ENCODE measurements around the gene ANXA10.
"Not testable (repeated sequence)": the region's sequence is repeated elsewhere in the genome, so short reads cannot be mapped to it uniquely, and the experiment has no call there.

Gene ANXA10
- long read RNA-seq, donor 1 = 0 reads
- long read RNA-seq, donor 2 = 0 reads
- long read RNA-seq, donor 3 = 0 reads
- long read RNA-seq, donor 4 = 0 reads
- long read RNA-seq, donor 5 = 0 reads
- long read RNA-seq, donor 6 = 0 reads
- long read RNA-seq, donor 7 = 0 reads
- long read RNA-seq, donor 8 = 0 reads

DNA sequence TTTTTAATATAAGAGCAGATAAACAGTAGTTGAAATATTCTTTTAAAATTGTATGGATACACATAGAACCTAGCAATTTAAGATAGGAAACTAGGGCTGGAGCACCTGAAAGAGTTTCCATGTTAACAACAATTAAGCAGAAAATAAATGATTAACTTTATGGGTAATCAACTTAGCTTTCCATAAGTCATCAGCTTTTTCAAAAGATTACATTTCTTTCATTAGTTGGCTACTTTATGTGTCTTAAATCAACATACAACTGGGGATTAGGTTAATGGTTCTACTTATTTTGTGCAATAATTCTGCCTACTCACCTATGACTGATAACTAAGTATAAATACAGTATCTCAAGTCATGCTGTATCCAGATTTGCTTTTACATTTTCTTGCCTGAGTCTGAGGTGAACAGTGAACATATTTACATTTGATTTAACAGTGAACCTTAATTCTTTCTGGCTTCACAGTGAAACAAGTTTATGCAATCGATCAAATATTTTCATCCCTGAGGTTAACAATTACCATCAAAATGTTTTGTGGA lies at the start of gene ANXA10:
Gene ANXA10 (plus strand): TSS at position 362 of the 537 bp plus-strand sequence. CDS start 164 bp downstream, at position 526.
- DNase-seq = no peak

DNA sequence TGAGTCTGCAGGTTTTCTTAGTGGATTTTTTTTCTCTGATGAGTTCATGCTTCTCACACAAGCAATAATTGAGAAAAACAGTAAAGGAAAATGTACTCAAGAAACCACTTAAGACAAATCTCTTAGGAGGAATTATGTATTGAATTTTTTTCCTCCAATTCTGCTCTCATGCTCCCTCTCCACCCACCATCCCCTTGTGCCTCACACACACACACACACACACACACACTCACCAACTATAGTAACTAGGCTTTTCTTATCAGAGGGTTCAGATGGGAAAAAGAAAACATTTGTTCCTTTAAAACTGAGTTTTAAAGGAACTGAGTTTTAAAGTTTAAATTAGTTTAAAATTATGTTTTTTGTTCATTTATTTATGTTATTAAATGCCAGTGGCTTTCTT lies 47.0 kb upstream of the ANXA10 start:
- no peak for DNase-seq

- DNase-seq = no peak
Measured at GRCh38 chr4:168050002-168050401, 42.3 kb upstream of the ANXA10 start.

DNA sequence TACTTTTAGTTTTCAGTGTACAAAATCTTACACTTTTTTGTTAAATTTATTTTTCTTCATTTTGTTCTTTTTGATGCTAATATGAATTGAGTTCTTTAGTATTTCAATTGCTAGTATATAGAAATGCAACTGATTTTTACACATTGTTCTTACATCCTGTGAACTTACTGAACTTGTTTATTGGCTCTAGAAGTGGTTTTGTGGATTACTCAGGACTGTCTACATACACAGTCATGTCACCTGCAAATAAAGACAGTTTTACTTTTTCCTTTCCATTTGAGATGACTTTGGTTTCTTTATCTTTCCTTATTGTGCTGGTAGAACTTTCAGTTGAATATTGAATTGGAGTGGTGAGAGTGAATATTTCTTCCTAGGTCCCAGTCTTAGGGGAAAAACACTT lies 40.8 kb upstream of the ANXA10 start:
- DNase-seq = no peak

GRCh38 chr4:168057412-168057811 lies 34.9 kb upstream of the ANXA10 start:
- DNase-seq = no peak

GRCh38 chr4:168059251-168059650 lies 33.1 kb upstream of the ANXA10 start:
- DNase-seq = no peak

DNA sequence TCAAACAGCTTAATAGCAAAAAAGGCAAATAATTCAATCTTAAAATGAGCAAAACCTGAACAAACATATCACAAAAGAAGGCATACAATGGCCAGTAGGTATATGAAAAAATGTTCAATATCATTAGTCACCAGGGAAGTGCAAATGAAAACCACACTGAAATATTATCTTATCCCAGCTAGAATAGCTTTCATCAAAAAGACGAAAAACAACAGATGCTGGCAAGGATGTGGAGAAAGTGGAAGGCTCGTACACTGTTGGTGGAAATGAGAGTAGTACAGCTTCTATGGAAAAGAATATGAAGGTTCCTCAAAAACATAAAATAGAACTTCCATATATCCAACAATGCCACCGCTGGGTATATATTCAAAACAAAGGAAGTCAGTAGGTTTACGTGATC lies 29.3 kb upstream of the ANXA10 start:
- DNase-seq = no peak

DNA sequence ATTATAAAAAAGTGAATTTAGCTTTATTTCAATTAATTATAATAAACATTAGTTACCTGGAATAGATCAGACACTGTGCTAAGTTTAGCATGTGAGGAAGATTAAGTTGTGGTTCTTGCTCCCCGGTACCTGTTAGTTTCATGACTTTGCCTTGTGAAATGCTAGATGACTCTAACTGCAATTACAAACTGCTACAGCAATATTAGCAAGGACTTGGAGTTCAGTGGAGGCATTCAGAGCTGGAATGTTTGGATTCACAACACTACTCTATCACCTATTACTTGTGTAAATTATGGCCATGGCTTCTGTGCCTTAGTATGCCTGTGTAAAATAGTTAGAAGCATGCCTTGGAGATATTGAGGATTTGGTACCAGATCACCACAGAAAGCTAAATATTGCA lies 21.4 kb upstream of the ANXA10 start:
- no peak for DNase-seq

DNA sequence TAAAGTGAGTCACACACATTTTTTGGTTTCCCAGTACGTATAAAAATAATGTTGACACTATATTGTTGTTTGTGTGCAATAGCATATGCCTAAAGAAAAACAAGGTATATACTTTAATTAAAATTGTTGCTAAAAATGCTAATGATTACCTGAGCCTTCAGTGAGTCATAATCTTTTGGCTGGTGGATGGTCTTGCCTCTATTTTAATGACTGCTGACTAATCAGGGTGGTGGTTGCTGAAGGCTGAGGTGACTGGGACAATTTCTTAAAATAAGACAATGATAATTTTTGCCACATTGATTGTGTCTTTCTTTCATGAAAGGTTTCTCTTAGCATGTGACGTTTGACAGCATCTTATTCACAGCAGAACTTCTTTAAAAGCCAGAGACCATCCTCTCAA lies 21.0 kb upstream of the ANXA10 start:
- DNase-seq = no peak

DNA sequence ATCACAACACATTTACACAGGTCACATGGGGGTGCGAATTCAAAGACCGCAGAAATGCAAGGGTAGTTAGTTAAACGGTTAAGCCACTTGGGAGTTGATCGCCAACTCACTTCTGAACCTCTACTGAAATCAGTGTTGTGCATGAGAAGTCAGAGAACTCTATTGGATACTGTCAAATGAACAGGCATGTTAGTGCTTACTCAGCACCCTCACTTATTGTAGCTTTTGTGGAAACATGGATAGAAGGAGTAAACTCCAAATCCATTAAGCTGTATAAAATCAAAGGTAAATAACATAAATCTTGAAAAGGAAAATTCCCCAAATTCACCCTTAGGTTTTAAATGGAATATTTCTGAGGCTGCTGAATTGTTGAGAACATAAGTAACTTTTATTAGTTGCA lies 17.5 kb upstream of the ANXA10 start:
- DNase-seq = no peak

DNA sequence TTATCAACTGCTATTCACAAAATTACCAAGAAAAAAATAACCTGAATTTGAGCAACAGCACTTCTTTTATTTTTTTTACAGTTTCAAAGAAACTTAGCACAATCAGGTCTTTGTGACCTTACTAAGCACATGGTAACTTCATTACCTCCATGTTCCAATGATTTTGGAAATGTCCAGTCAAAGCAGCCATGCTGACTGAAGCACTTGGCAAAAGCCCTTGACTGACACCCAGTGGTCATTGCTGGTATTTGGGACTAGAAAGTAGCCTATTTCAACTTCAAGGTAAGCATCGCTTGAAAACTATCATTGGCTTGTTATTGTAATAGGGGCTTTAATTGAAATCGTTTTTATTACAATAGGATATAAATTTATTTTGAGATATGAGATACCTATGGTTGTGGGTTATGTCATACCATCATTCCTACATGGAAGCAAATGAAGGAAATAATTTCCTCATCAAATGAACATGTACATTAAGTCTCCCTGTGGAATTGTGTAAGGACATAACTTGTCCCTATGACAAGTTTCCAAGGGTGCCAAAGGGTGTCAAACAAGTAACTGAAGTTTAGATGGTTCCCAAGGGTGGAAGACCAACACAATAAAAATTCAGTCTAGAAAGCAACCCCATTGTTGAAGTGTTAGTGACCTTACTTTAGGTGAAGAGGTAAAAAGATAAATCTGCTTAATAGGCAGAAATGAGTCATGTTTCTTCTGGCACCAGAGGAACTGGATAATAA lies 15.2 kb upstream of the ANXA10 start:
- DNase-seq = peak; percentile 13

- DNase-seq = no peak
Measured at GRCh38 chr4:168077726-168078239, 14.6 kb upstream of the ANXA10 start.

DNA sequence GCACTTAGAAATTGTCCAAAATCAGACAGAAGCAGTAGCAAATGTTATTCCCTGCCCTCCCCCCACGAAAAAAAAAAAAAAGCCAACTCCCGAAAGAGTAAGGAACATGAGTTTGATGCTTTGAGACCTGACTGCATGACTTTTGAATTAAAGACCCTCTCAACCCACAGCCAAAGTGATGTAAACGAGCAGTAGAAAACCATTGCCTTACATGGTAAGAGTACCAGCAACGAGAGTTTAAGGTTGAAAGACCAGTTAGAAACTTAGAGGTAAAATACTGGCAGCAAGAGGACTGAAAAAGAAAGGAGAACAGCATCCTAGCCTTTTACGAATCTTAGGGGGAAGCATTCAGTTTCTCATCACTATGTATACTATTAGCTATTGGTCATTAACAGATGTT lies 10.0 kb upstream of the ANXA10 start:
- DNase-seq = no peak

DNA sequence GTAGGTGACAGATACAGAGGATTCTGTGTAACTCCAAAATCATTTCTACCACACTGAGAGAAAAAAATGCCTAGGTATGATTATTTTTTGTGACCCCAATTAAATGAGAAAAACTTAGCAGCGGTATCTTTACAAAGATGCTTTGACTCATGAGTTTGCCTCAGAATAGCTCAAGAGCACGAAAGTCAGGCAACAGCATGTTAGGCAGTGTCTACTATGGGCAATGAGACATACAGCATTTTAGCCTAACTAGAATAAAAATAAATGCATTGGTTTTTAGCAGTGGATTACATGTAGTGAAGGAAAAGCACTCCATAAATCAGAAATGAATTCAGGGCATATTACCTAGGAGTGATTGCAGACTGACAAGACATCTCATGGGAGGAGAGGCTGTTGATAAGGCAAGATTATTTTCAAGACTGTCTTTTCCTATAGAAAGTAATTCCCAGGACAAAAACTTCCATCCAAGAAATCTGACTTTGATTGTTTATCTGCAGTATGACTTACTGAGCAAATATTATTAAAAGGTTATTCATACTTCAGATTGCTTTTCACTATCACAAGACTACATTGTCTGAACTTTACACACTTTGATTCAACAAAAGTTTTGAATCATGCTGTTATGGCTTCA lies 3.6 kb downstream of the ANXA10 start:
- DNase-seq = no peak

DNA sequence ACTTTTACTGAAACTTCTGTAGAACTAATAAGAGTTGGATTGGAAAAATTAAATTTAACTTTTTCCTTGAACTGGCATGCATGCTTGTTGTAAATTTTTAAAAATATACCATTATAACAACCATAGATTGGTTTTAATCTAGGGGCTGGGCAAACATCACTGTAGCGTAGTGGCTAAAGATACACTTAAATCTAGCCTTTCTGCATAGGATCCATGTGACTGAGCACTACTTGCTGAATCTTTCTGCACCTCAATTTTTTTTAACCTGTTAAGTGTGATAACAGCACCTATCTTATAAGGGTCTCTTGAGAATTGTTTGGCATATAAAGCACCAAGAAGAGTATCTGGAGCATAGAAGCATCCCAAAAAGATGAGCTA lies 4.1 kb downstream of the ANXA10 start:
- DNase-seq = no peak

DNA sequence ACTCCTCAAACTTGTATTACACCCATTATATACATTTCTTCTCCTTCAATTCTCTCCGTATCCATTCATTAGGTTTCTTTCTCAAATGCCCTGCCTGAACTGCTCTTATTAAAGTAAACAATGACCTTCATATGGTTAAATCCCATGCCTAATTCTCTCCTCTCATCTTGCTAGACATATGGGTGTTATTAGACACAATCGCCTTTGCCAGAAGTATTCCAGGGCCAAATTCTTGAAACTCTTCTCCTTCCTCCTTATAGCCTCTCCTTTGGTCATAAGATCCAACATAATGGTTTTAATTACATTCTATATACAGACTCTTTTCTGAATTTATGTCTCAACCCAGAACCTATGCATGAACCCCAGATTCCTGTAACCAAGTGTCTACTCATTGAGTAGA lies 4.8 kb downstream of the ANXA10 start:
- DNase-seq = no peak

DNA sequence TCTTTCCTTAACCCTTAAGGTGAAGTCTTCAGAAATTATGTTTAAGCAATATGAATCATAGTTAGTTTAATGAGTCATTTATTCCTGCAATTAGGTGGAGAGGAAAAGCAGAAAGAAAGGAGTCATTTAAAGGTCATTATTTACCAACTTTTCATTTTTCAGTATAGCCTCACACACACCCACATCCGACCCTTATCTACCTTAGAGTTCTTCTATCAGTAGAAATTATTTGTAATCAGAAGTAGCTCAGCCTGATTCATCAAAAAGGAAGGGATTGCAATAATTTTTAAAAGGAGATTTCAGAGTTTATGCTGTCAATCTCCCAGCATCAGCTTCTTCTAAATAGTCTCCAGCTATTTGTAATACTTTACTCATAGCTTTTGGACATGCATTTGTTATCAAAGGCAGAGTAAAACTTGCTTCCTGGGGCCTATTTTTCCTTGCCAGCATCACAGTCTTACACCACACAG lies 5.9 kb downstream of the ANXA10 start:
- DNase-seq = no peak

DNA sequence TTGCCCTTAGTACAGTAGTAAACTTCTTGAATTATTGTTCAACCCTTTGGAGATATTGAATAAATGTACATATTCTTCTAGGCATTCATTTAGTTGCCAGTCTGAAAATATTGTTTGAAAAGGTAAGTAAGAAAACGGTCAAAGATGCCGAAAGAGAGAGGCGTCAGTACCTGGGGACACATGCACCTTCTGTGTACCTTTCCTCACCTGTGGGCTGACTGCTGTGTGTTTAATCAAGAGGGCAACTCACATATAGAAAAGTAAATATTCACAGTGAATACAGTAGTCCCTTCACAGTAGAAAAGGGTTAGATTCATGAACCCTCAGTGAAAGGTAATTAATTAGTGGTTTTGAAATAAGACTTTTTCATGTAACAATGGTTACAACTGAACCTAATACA lies 6.9 kb downstream of the ANXA10 start:
- no peak for DNase-seq

DNA sequence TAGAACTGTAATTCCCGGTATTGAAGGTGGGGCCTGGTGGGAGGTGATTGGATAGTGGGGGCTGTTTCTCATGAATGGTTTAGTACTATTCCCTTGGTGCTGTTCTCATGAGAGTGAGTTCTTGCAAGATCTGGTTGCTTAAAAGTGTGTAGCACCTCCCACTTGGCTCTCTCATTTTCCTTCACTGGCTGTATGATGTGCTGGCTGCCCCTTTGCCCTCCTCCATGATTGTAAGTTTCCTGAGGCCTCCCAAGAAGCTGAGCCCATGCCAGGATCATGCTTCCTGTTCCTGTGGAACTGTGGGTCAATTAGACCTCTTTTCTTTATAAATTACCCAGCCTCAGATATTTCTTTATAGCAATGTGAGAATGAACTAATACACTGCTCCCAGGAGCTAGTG lies 8.7 kb downstream of the ANXA10 start:
- DNase-seq = no peak

- no peak for DNase-seq
Measured at GRCh38 chr4:168102403-168102802, 10.1 kb downstream of the ANXA10 start.

DNA sequence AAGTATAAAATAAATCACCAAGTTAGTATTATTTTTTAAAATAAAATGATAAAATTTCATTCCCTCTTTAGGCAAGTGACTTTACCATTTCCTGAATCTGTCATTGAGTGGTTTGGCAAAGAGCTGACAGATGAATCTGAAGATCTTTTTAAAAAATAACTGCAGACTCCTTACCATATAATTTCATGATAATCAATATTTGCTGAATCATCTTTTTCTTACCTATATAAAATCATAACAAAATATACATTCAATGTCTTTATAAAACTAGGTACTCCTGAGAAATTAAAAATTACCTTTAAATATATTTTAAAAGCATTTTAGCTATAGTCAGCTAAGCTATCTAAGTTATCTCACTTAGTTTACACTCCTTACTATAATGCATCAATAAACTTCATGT lies 17.2 kb downstream of the ANXA10 start:
- DNase-seq = no peak

DNA sequence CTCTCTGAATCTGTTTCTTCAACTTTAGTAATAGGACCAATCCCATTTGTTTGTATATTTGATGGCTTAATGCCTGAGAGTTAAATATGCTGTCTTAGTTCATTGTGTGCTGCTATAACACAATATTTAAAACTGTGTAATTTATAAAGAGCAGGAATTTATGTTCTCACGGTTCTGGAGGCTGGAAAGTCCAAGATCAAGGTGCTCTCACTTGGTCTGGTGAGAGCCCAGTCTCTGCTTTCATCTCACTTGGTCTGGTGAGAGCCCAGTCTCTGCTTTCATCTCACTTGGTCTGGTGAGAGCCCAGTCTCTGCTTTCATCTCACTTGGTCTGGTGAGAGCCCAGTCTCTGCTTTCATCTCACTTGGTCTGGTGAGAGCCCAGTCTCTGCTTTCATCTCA lies 20.7 kb downstream of the ANXA10 start:
- not testable (repeated sequence) for DNase-seq

GRCh38 chr4:168118116-168118655 lies 25.8 kb downstream of the ANXA10 start:
- no peak for DNase-seq

Data from right kidney (tissue), 9 donors.